H9 (cell line): ENCODE measurements around the gene PKP1. TPM values are rescaled to one million over a fixed set of nuclear protein-coding genes. Genes with fewer than 3 reads are reported as not detected.

Source experiments
- DNase-seq: peaks from one replicate; pipeline ENCODE4 v3.0.0-alpha.2; 2017
- H2AFZ ChIP-seq: one replicate; pipeline ENCODE4 v1.6.1; 2013; ENCODE audit warnings: mild to moderate bottlenecking, low read length, control low read depth, moderate library complexity
- H2AK5ac ChIP-seq: 2 replicates; pipeline ENCODE4 v1.6.1; 2013; ENCODE audit warnings: low read length, control low read depth, mixed read lengths; ENCODE audit not compliant: insufficient read length
- H2BK120ac ChIP-seq: one replicate; pipeline ENCODE4 v1.6.1; 2013; ENCODE audit warnings: low read depth, mild to moderate bottlenecking, low read length, control low read depth, inconsistent platforms; ENCODE audit not compliant: poor library complexity, severe bottlenecking
- H2BK12ac ChIP-seq: 2 replicates; pipeline ENCODE4 v1.6.1; 2013; ENCODE audit warnings: low read length, control low read depth, mixed read lengths, low read depth; ENCODE audit not compliant: insufficient read length
- H2BK15ac ChIP-seq: 2 replicates; pipeline ENCODE4 v1.6.1; 2013; ENCODE audit warnings: low read depth, low read length, control low read depth
- H2BK20ac ChIP-seq: one replicate; pipeline ENCODE4 v1.6.1; 2013; ENCODE audit warnings: low read depth, mild to moderate bottlenecking, low read length, control low read depth, inconsistent platforms; ENCODE audit not compliant: poor library complexity, severe bottlenecking
- H2BK5ac ChIP-seq: 2 replicates; pipeline ENCODE4 v1.6.1; 2013; ENCODE audit warnings: low read length, control low read depth, mixed read lengths; ENCODE audit not compliant: insufficient read length
- H3K14ac ChIP-seq: 2 replicates; pipeline ENCODE4 v1.6.1; 2013; ENCODE audit warnings: low read length, control low read depth; ENCODE audit not compliant: insufficient read depth
- H3K18ac ChIP-seq: 2 replicates; pipeline ENCODE4 v1.6.1; 2013; ENCODE audit warnings: low read depth, mild to moderate bottlenecking, mixed read lengths, low read length, control low read depth; ENCODE audit not compliant: insufficient read length
- H3K23ac ChIP-seq: 2 replicates; pipeline ENCODE4 v1.6.1; 2013; ENCODE audit warnings: low read length, control low read depth, mixed read lengths, low read depth; ENCODE audit not compliant: insufficient read length
- H3K23me2 ChIP-seq: 2 replicates; pipeline ENCODE4 v1.6.1; 2013; ENCODE audit warnings: low read depth, mild to moderate bottlenecking, mixed read lengths, low read length, control low read depth; ENCODE audit not compliant: insufficient read length, poor library complexity, severe bottlenecking
- H3K27ac ChIP-seq: 2 replicates; pipeline ENCODE4 v1.5.1; 2013; ENCODE audit warnings: low read length, control low read depth, mixed read lengths, low read depth; ENCODE audit not compliant: insufficient read length
- H3K27me3 ChIP-seq: 2 replicates; pipeline ENCODE4 v1.6.1; 2013; ENCODE audit warnings: low read length, control low read depth, inconsistent platforms; ENCODE audit not compliant: insufficient read depth
- H3K4ac ChIP-seq: 2 replicates; pipeline ENCODE4 v1.6.1; 2013; ENCODE audit warnings: low read depth, mild to moderate bottlenecking, control low read depth, inconsistent platforms, low read length, moderate library complexity
- H3K4me1 ChIP-seq: 2 replicates; pipeline ENCODE4 v1.6.1; 2013; ENCODE audit warnings: low read length, control low read depth, inconsistent platforms; ENCODE audit not compliant: insufficient read depth
- H3K4me2 ChIP-seq: 2 replicates; pipeline ENCODE4 v1.6.1; 2013; ENCODE audit warnings: low read length, control low read depth, mixed read lengths; ENCODE audit not compliant: insufficient read length, insufficient read depth
- H3K56ac ChIP-seq: 2 replicates; pipeline ENCODE4 v1.6.1; 2013; ENCODE audit warnings: low read depth, mild to moderate bottlenecking, mixed read lengths, low read length, control low read depth; ENCODE audit not compliant: insufficient read length
- H3K79me1 ChIP-seq: 2 replicates; pipeline ENCODE4 v1.6.1; 2013; ENCODE audit warnings: low read depth, mild to moderate bottlenecking, moderate library complexity, low read length, control low read depth, inconsistent platforms; ENCODE audit not compliant: insufficient read depth, poor library complexity, severe bottlenecking
- H3K79me2 ChIP-seq: 2 replicates; pipeline ENCODE4 v1.6.1; 2013; ENCODE audit warnings: low read length, control low read depth, inconsistent platforms; ENCODE audit not compliant: insufficient read depth
- H3K9ac ChIP-seq: 2 replicates; pipeline ENCODE4 v1.6.1; 2013; ENCODE audit warnings: low read length, control low read depth, mixed read lengths; ENCODE audit not compliant: insufficient read length; ENCODE audit errors: extremely low read depth
- H3K9me3 ChIP-seq: one replicate; pipeline ENCODE4 v1.6.1; 2013; ENCODE audit warnings: low read depth, low read length, inconsistent platforms; ENCODE audit not compliant: control insufficient read depth
- H3T11ph ChIP-seq: one replicate; pipeline ENCODE4 v1.6.1; 2013; ENCODE audit warnings: mild to moderate bottlenecking, low read length, control low read depth, inconsistent platforms
- H4K20me1 ChIP-seq: one replicate; pipeline ENCODE4 v1.6.1; 2013; ENCODE audit not compliant: control insufficient read depth, insufficient read length, insufficient read depth
- H4K5ac ChIP-seq: 2 replicates; pipeline ENCODE4 v1.6.1; 2013; ENCODE audit warnings: low read depth, mild to moderate bottlenecking, mixed read lengths, low read length, control low read depth; ENCODE audit not compliant: insufficient read length
- H4K8ac ChIP-seq: replicated peaks from 2 replicates; pipeline ENCODE4 v1.6.1; 2013; ENCODE audit warnings: low read length, control low read depth, mixed read lengths, low read depth; ENCODE audit not compliant: insufficient read length
- H4K91ac ChIP-seq: 2 replicates; pipeline ENCODE4 v1.6.1; 2013; ENCODE audit warnings: low read depth, mild to moderate bottlenecking, moderate library complexity, mixed read lengths, low read length, control low read depth; ENCODE audit not compliant: insufficient read length
- H3K27ac Mint-ChIP-seq, 3 experiments: 2 replicates in 2 of 3; 3 replicates in 1 of 3; pipeline ENCODE4 v1.8.0; 2020 to 2021; ENCODE audit warnings: mixed read lengths in 3 of 3, mild to moderate bottlenecking in 1 of 3, moderate library complexity in 1 of 3
- H3K27me3 Mint-ChIP-seq: 2 replicates; pipeline ENCODE4 v1.8.0; 2021; ENCODE audit warnings: low read depth, mild to moderate bottlenecking, moderate library complexity, mixed read lengths
- H3K36me3 Mint-ChIP-seq, 3 experiments: 2 replicates in 2 of 3; 3 replicates in 1 of 3; pipeline ENCODE4 v1.8.0; 2020 to 2021; ENCODE audit warnings: low read depth in 3 of 3, mixed read lengths in 3 of 3; ENCODE audit not compliant: insufficient read depth in 1 of 3
- H3K4me1 Mint-ChIP-seq, 2 experiments: 2 replicates each; pipeline ENCODE4 v1.8.0; 2020; ENCODE audit warnings: mixed read lengths in 2 of 2
- H3K4me3 Mint-ChIP-seq, 2 experiments: 2 replicates in 1 of 2; 3 replicates in 1 of 2; pipeline ENCODE4 v1.8.0; 2020 to 2021; ENCODE audit warnings: mild to moderate bottlenecking in 2 of 2, mixed read lengths in 2 of 2, moderate library complexity in 1 of 2
- H3K9me3 Mint-ChIP-seq, 2 experiments: 2 replicates in 1 of 2; 3 replicates in 1 of 2; pipeline ENCODE4 v1.8.0; 2020; ENCODE audit warnings: mild to moderate bottlenecking in 2 of 2, mixed read lengths in 2 of 2, moderate library complexity in 1 of 2
- WGBS: extraction: QIAGEN DNeasy Blood & Tissue Kit; methylation state at CpG from one replicate; pipeline ENCODE4 v1.1.7; 2013; ENCODE audit warnings: missing lambda C conversion rate, low lambda C conversion rate, mixed read lengths; ENCODE audit not compliant: insufficient read length; ENCODE audit errors: extremely low coverage; 5-methylcytosine and 5-hydroxymethylcytosine counted together
- total RNA-seq: library from RNA; stranded (reverse); gene quantifications from 2 replicates; pipeline ENCODE4 v1.2.1, GENCODE V29; 2021
- TF ChIP-seq, protein P1 (sequence below): fragments of 200-600 bp; sonication (generic); conservative IDR thresholded peaks from 3 replicates; pipeline ENCODE4 v1.8.0; 2021; ENCODE audit warnings: antibody characterized with exemption, mild to moderate bottlenecking

PKP1 gene
- total RNA-seq, 1 experiment from 2014 or later: 0.09 TPM

DNA sequence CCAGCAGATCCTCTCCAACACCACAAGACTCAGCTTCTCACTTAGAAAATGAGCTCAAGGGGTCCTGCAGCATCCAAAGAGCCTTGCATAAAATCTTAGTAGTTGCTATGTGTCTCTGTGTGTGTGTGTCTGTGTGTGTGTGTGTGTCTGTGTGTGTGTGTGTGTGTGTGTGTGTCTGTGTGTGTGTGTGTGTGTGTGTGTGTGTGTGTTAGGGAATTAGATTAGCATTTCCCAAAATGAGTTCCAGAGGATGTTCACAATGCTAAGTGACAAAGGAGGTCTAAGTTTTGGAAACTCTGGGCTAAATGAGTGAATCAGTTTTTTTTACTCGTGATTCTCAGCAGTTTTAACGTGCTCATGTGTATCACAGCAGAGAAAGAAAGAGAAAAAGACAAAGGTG is 63.7 kb downstream of the PKP1 start:
- no peaks in the 10 kb centered on the region for H3K79me2 ChIP-seq
- no peaks in the 10 kb centered on the region for H4K20me1 ChIP-seq
- no peaks in the 10 kb centered on the region for H3K9me3 Mint-ChIP-seq
- TF ChIP-seq, protein P1, sequence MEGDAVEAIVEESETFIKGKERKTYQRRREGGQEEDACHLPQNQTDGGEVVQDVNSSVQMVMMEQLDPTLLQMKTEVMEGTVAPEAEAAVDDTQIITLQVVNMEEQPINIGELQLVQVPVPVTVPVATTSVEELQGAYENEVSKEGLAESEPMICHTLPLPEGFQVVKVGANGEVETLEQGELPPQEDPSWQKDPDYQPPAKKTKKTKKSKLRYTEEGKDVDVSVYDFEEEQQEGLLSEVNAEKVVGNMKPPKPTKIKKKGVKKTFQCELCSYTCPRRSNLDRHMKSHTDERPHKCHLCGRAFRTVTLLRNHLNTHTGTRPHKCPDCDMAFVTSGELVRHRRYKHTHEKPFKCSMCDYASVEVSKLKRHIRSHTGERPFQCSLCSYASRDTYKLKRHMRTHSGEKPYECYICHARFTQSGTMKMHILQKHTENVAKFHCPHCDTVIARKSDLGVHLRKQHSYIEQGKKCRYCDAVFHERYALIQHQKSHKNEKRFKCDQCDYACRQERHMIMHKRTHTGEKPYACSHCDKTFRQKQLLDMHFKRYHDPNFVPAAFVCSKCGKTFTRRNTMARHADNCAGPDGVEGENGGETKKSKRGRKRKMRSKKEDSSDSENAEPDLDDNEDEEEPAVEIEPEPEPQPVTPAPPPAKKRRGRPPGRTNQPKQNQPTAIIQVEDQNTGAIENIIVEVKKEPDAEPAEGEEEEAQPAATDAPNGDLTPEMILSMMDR: no peak
- peaks cover 1% of the 10 kb centered on the region; the same call in 1 of the 2 replicates for H3K27me3 Mint-ChIP-seq
- peak overlapping the region in 1 of 2 experiments; percentile 39; a peak in 2 of 5 replicates for H3K4me3 Mint-ChIP-seq
- H2AK5ac ChIP-seq: no peak overlapping the region
- H4K91ac ChIP-seq: no peak overlapping the region
- no peak overlapping the region for H4K8ac ChIP-seq
- H3K23me2 ChIP-seq: no peaks in the 10 kb centered on the region
- H3K27ac Mint-ChIP-seq: peak overlapping the region in 2 of 3 experiments; percentile 44 to 57; a peak in 4 of 7 replicates
- H3K4me1 ChIP-seq: peaks cover 8% of the 10 kb centered on the region; the same call in 1 of the 2 replicates
- H3K4ac ChIP-seq: no peak overlapping the region
- H4K5ac ChIP-seq: no peak overlapping the region
- H3K9ac ChIP-seq: no peak overlapping the region
- no peak overlapping the region for H3T11ph ChIP-seq
- no peaks in the 10 kb centered on the region for H3K27me3 ChIP-seq
- no peaks in the 10 kb centered on the region for H3K36me3 Mint-ChIP-seq
- H3K56ac ChIP-seq: no peak overlapping the region
- H2BK20ac ChIP-seq: no peak overlapping the region
- no peak overlapping the region for H2BK5ac ChIP-seq
- no peak overlapping the region for H3K23ac ChIP-seq
- peaks cover 38 to 40% of the 10 kb centered on the region in 2 experiments for H3K4me1 Mint-ChIP-seq
- no peak overlapping the region for H3K4me2 ChIP-seq
- no peak overlapping the region for H2BK12ac ChIP-seq
- no peak overlapping the region for H3K14ac ChIP-seq
- no peaks in the 10 kb centered on the region for H3K79me1 ChIP-seq
- H3K27ac ChIP-seq: no peak overlapping the region
- no peak overlapping the region for H2AFZ ChIP-seq
- no peak for DNase-seq
- H2BK15ac ChIP-seq: no peak overlapping the region
- no peaks in the 10 kb centered on the region for H3K9me3 ChIP-seq
- H2BK120ac ChIP-seq: no peak overlapping the region
- no CpG with 5 or more reads among the region's 2 CpGs for WGBS
- H3K18ac ChIP-seq: no peak overlapping the region
